Measurements from ENCODE around the gene BICRA. TPM values are rescaled to one million over a fixed set of nuclear protein-coding genes. Genes with fewer than 3 reads are reported as not detected.
"Not testable (repeated sequence)": the region's sequence is repeated elsewhere in the genome, so short reads cannot be mapped to it uniquely, and the experiment has no call there.

BICRA gene
- polyA plus RNA-seq, 1 experiment = 0.53 TPM

DNA sequence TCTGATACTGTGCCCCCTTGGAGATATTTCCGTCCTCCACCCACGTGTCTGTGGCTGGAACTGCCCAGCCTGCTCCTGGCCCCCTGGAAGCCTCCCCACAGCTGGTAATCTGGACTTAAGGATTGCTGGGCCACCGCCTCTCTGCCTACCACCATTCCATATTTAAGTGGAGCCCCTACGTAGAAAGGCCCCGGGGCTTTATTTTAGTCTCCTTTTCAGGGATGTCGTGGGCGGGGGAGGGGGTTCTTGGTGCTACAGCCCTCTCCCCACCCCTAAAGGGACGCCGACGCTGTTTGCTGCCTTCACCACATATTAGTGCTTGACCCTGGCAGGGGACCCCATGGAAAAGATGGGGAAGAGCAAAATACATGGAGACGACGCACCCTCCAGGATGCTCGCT is 133.7 kb downstream of the BICRA start:
- CTCF ChIA-PET = interaction anchor here (0.7 to 7.2 kb wide), 13 partner anchors 8 to 315 kb away, joined by 3 to 160 read pairs (median 5); partner anchors contain the start of gene EHD2
- DNase-seq (ENCODE audit: low read depth) = no peak
- POLR2A ChIA-PET = no interaction called here
- Histone ChIP-seq H3K27me3 (ENCODE audit: control insufficient read depth, insufficient read depth, low read length) (no peaks in the 10 kb centered on the region), H3K36me3 (ENCODE audit: control insufficient read depth, insufficient read depth, low read length) (peaks cover 26% of the 10 kb centered on the region), H3K4me3 (ENCODE audit: low read depth, low read length) (peak overlapping the region; percentile 9; the same call in 1 of the 2 replicates)
- TF ChIP-seq, protein P1, sequence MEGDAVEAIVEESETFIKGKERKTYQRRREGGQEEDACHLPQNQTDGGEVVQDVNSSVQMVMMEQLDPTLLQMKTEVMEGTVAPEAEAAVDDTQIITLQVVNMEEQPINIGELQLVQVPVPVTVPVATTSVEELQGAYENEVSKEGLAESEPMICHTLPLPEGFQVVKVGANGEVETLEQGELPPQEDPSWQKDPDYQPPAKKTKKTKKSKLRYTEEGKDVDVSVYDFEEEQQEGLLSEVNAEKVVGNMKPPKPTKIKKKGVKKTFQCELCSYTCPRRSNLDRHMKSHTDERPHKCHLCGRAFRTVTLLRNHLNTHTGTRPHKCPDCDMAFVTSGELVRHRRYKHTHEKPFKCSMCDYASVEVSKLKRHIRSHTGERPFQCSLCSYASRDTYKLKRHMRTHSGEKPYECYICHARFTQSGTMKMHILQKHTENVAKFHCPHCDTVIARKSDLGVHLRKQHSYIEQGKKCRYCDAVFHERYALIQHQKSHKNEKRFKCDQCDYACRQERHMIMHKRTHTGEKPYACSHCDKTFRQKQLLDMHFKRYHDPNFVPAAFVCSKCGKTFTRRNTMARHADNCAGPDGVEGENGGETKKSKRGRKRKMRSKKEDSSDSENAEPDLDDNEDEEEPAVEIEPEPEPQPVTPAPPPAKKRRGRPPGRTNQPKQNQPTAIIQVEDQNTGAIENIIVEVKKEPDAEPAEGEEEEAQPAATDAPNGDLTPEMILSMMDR (IDR thresholded peaks at IDR 0.05; ENCODE audit: insufficient read depth, low read depth, low read length) = no peak

GRCh38 chr19:47745010-47745901 is 136.3 kb downstream of the BICRA start, which contains the start of gene NOP53:
Gene NOP53, plus strand, starts transcription at chr19:47745546. Its CDS starts 14 bp downstream, at chr19:47745560.
- peak within 1 kb of the TSS; percentile 83 for H3K4me3 ChIP-seq (ENCODE audit: low read depth, low read length)
- POLR2A ChIA-PET = interaction anchor here (0.6 to 1.0 kb wide), 2 partner anchors 22 to 32 kb away, joined by 3 to 5 read pairs; no protein-coding TSS in a partner anchor
- CTCF ChIA-PET = interaction anchor here (1.3 to 7.2 kb wide), 7 partner anchors 26 to 396 kb away, joined by 3 to 160 read pairs (median 4); partner anchors contain the start of genes DHX34 and EHD2
- H3K27me3 ChIP-seq (ENCODE audit: control insufficient read depth, insufficient read depth, low read length) = no peaks in the 10 kb centered on the region
- DNase-seq (ENCODE audit: low read depth) = peak; percentile 85
- H3K36me3 ChIP-seq (ENCODE audit: control insufficient read depth, insufficient read depth, low read length) = peaks cover 18% of the 10 kb centered on the region
- TF ChIP-seq, protein P1 (IDR thresholded peaks at IDR 0.05; ENCODE audit: insufficient read depth, low read depth, low read length) = no peak

- Histone ChIP-seq H3K4me3 (ENCODE audit: low read depth, low read length) (peak overlapping the region; percentile 83), H3K36me3 (ENCODE audit: control insufficient read depth, insufficient read depth, low read length) (peaks cover 21% of the 10 kb centered on the region)
- CTCF ChIA-PET = interaction anchor here (1.5 to 7.2 kb wide), 4 partner anchors 27 to 312 kb away, joined by 3 to 160 read pairs (median 30); partner anchors contain the start of gene EHD2
- DNase-seq (ENCODE audit: low read depth); H3K27me3 ChIP-seq (ENCODE audit: control insufficient read depth, insufficient read depth, low read length); POLR2A ChIA-PET: not testable (repeated sequence)
These were observed 137.2 kb downstream of the BICRA start for GRCh38 chr19:47746129-47746528.

GRCh38 chr19:47749326-47749725 is 140.4 kb downstream of the BICRA start:
- POLR2A ChIA-PET = no interaction called here
- CTCF ChIA-PET = no interaction called here
- H3K27me3 ChIP-seq (ENCODE audit: control insufficient read depth, insufficient read depth, low read length) = no peaks in the 10 kb centered on the region
- TF ChIP-seq, protein P1 (IDR thresholded peaks at IDR 0.05; ENCODE audit: insufficient read depth, low read depth, low read length) = no peak
- no peak overlapping the region for H3K4me3 ChIP-seq (ENCODE audit: low read depth, low read length)
- no peak for DNase-seq (ENCODE audit: low read depth)
- H3K36me3 ChIP-seq (ENCODE audit: control insufficient read depth, insufficient read depth, low read length) = peaks cover 30% of the 10 kb centered on the region

DNA sequence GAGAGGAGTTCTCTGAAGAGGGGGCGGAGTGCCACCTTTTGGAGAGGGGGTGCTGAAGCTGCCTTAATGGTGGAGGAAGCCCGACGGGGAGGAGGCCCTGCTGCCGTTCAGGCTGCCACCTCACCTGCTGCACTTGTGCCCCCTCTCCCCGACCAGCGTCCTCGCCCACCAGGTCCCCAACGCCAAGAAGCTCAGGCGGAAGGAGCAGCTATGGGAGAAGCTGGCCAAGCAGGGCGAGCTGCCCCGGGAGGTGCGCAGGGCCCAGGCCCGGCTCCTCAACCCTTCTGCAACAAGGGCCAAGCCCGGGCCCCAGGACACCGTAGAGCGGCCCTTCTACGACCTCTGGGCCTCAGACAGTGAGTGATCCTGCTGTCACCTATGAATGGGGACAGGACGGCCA is 141.8 kb downstream of the BICRA start:
- POLR2A ChIA-PET = no interaction called here

More for the DNA sequence above, 141.8 kb downstream of the BICRA start:
- no peaks in the 10 kb centered on the region for H3K27me3 ChIP-seq (ENCODE audit: control insufficient read depth, insufficient read depth, low read length)
- H3K36me3 ChIP-seq (ENCODE audit: control insufficient read depth, insufficient read depth, low read length) = peaks cover 37% of the 10 kb centered on the region
- CTCF ChIA-PET = interaction anchor here (0.7 to 3.4 kb wide), 4 partner anchors 8 to 37 kb away, joined by 3 to 13 read pairs (median 5); partner anchors contain the start of gene EHD2
- no peak overlapping the region for H3K4me3 ChIP-seq (ENCODE audit: low read depth, low read length)
- TF ChIP-seq, protein P1 (IDR thresholded peaks at IDR 0.05; ENCODE audit: insufficient read depth, low read depth, low read length) = no peak
- DNase-seq (ENCODE audit: low read depth) = no peak
